ENCODE results near the gene MIPEP.
"Not testable (repeated sequence)": the region's sequence is repeated elsewhere in the genome, so short reads cannot be mapped to it uniquely, and the experiment has no call there.

MIPEP gene

DNA sequence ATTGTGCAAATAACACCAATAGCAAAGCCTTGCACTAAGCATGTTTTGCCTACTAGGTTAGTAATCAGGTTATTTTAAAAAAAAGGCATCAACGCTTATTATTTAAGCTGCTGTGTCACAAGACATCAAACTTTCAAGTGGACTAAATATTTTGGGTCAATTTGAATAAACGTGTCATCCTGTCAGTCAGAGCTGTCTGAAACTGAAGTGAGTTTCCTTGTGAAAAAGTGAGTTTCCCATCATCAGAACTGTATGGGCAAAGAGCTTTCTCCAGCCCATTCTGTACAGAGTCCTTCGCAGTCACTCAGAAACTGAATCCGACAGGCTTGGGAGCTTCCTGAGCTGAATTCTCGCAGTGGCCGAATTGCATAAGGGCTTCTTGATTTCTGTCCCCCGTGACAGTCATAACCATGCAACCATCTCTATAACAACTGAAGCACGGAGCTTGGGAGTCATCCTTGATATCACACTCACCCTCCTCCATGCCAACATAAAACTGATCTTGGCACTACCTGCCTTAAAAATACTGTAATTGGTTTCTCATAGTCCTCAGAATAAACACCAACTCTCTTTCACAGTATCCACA is 139.8 kb downstream of the MIPEP start:
- DNase-seq (ENCODE audit: low read depth), result no peak

DNA sequence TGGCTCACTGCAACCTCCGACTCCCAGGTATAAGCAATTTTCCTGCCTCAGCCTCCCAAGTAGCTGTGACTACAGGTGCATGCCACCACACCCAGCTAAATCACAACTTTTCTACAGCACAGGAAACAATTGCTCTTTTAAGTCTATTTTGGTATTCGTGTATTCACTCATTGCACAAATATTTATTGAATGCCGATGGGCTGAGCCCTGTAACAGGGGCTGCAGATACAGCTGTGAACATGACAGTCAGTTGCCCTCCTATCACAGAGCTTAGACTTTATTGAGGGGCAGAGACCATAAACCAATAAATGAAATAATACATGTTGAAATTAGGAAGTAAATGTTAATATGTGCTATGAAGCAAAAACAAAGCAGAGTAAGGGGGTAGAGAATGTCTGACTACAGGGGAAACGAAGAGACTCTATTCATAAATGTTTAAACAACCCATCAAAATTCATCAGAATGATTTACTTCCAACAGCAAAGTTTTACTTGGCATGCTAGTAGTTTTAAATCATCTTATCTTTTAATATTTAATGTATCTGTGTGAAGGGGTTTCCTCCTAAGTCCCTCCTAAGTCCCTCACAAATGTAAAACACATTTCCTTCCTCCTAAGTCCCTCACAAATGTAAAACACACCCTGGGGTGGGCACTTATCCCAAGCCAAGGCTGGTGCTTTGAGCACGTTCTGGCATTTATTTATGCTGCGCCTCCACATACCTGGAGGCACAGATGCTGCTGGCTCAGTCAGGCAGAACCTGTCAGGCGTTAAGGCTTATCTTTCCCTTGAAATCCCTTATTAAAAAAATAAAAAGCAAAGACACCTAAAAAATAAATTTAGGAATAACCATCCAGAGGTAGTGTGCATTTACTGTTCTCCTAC is 140.8 kb downstream of the MIPEP start:
- DNase-seq (ENCODE audit: low read depth), result no peak

DNA sequence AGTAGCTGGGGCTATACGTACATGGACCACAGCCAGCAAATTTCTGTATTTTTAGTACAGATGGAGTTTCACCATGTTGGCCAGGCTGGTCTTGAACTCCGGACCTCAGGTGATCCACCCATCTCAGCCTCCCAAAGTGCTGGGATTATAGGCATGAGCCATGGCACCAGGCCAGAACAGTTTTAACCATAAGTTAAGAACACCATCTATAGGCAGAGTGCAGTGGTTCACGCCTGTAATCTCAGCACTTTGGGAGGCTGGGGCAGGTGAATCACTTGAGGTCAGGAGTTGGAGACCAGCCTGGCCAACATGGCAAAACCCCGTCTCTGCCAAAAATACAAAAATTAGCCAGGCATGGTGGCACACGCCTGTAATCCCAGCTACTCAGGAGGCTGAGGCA is 143.1 kb downstream of the MIPEP start:
- DNase-seq (ENCODE audit: low read depth), result not testable (repeated sequence)

DNA sequence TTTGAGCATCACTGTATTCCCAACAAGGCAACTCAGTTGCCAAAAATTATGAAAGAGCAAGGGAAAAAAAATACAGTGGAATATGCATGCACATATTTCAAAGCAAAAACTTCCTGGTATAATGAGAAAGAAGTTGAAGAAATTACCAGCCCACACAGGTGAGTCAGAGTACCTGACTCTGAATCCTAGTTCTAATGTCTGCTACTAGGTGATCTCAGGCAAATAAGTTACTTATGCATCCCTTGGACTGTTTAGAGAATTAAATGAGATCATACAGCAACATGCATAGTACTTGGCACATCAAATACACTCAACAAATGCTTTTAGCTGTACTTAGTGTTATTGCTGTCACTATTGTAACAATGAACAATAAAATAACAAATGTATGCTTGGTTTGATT is 144.9 kb downstream of the MIPEP start:
- DNase-seq (ENCODE audit: low read depth), result no peak

DNA sequence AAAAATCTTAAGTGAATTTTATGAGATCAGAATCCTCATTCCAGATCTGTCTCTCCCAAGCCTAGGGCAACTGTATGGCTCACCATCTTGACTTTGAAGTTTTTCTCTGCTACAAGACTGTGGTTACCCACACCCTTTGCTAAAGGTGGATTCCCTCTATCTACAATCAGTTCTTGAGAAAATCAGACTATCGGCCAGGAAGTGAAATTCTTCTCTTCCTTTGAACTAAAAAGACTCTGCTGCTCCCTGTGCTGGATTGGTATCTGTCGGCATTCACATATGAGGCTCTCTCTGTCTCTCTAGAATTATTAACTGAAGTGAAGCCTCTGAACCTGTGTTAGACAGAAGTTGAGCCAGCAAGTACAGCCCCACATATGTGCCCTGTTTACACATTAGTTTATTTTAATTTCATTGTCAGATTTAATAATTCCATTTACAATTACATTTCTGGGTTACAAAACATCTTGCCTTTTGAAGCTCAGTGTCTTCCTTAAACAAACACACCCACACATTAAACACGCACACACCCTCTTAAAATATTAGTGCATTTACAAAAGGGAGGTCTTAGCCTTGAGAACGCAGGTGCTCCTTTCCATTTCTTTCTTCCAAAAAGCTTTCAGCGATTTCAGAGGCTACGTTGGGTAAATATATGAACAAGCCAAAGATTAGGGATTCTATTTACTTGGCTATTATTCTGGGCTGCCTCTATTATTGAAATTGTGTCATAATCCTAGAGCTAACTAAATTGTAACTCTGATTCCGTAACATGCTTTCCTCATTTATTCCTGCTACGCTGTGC is 145.7 kb downstream of the MIPEP start:
- no peak for DNase-seq (ENCODE audit: low read depth)

- no peak for DNase-seq (ENCODE audit: low read depth)
These were observed 147.2 kb downstream of the MIPEP start for GRCh38 chr13:23741879-23742510.

- no peak for DNase-seq (ENCODE audit: low read depth)
These were observed 149.2 kb downstream of the MIPEP start for GRCh38 chr13:23740002-23740401.

- no peak for DNase-seq (ENCODE audit: low read depth)
These were observed 149.6 kb downstream of the MIPEP start for GRCh38 chr13:23739596-23739995.

GRCh38 chr13:23736541-23736940 is 152.7 kb downstream of the MIPEP start:
- DNase-seq (ENCODE audit: low read depth), result no peak

GRCh38 chr13:23735329-23735728 is 153.9 kb downstream of the MIPEP start:
- DNase-seq (ENCODE audit: low read depth), result no peak

- DNase-seq (ENCODE audit: low read depth), result no peak
These were observed 157.5 kb downstream of the MIPEP start for GRCh38 chr13:23731709-23732108.

- DNase-seq (ENCODE audit: low read depth), result no peak
These were observed 158.9 kb downstream of the MIPEP start for GRCh38 chr13:23730251-23730650.

- no peak for DNase-seq (ENCODE audit: low read depth)
These were observed 159.7 kb downstream of the MIPEP start for GRCh38 chr13:23729531-23729930.

GRCh38 chr13:23728807-23729206 is 160.4 kb downstream of the MIPEP start:
- no peak for DNase-seq (ENCODE audit: low read depth)

DNA sequence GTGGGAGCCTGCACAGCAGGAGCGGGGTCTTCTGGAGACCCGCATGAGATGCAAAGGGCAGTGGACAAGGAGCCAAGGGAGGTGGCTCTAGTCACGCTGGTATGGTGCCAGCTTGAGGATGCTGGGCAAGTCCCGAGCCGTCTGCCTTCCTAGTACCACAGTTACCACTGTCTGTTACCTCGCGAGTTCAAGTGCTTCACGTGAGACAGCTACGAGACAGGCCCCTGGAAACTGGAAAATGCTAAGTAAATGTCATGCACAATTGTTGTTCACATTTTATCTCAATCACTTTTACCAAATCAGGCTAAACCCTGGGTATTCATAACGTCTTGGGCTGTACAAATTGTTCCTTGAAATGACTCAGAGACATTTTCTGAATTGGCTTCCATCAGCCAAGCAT is 163.3 kb downstream of the MIPEP start:
- no peak for DNase-seq (ENCODE audit: low read depth)

DNA sequence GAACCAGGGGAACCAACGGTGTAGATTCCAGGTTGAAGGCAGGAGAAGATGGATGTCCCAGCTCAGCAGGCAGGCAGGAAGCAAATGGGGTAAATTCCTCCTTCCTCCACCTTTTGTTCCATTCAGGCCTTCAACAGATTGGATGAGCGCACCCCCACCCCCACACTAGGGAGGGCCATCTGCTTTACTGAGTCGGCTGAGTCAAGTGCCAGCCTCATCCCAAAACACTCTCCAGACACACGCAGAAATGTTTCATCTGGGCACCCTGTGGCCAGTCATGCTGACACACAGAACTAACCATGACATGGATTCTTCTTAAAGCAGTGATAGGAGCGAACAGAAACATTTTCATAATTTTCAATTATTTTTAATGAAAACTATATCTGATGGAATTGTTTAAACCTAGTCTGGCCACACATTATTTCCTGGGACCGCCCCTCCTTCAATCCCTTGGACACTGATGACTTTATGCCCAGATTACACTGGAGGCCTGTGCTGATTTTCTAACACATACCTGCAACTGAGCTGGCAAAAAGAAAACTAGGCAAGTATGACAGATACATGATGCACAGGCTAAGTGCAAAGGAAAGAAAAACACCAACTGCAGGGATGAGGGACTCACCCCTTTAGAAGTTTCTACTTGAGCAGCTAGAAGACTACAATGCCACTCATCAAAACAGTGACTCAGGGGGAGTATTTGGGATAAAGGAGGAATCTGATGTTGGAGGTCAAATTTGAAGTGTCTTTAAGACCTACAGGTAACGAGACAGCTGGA is 164.8 kb downstream of the MIPEP start:
- DNase-seq (ENCODE audit: low read depth), result no peak

DNA sequence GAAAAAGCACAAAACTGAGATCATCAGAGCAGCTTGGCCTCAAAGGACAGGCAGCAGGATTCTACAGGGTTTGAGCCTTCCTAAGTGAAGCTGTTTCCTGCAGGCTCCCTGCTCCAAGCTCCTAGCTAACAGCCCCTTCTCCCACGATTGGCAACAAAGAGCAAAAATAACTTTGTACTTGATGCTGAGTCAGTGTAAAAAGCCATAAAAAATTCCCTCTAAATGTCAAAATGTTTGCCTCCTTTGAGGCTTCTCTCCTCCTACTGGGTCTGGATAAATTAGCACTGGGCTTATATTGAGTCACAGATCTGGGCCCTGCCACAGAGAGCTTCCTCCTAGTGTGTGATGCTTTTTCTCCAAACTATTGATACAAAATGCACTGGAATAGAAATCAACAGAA is 165.7 kb downstream of the MIPEP start:
- no peak for DNase-seq (ENCODE audit: low read depth)

GRCh38 chr13:23722726-23723453 is 166.3 kb downstream of the MIPEP start:
- DNase-seq (ENCODE audit: low read depth), result no peak

DNA sequence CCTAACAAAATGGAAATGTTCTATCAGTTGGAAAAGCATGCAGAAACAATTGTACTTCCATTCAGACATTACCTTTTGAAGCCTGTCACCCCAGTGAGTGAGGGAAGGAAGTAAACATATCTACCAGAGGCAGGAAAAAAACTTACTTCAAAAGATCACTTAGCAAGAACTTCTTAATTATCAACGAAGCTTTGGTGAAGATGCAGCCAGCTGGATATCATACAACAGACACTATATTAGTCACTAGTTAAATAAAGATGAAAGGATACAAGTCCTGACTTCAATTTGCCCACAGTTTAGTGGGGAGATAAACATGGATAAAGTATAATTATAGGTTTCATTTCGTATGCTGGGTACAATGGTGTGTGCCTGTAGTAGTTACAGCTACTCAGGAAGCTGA is 170.2 kb downstream of the MIPEP start:
- no peak for DNase-seq (ENCODE audit: low read depth)

DNA sequence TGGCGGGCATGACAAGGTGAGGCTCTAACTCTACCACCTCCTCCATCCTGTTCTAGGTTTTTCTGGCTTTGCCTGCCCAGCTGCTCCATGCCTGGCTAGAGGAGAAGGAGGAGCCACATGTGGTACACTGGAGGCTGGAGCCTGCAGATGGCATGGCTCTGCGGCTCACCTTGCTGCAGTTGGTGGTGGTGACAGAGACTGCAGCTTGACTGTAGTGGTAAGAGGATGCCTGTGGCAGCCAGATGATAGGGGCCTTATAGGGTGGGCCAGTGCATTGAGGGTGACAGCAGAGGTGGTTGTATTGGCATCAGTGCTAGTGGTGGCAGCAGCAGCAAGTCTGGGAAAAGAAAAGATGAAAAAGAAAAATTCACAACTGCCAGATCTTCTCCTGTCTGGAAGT is 172.8 kb downstream of the MIPEP start:
- DNase-seq (ENCODE audit: low read depth), result no peak

GRCh38 chr13:23715762-23716235 is 173.4 kb downstream of the MIPEP start:
- no peak for DNase-seq (ENCODE audit: low read depth)
